HT-29 (cell line): ENCODE data around the gene FAM47E. TPM values are rescaled to one million over a fixed set of nuclear protein-coding genes. Genes with fewer than 3 reads are reported as not detected.

Experiments used
- DNase-seq: peaks from one replicate; pipeline ENCODE4 v3.0.0-alpha.2; 2015; ENCODE audit warnings: low spot score
- total RNA-seq: library from RNA; depleted of rRNA; stranded (reverse); fragments of >200 nt; shearing (Covaris generic); gene quantifications from 2 replicates; pipeline ENCODE4 v1.2.3, GENCODE V29; 2014

Gene FAM47E
- total RNA-seq, 1 experiment from 2014 or later: 2.9 TPM

- DNase-seq: peak; percentile 66
Measured at GRCh38 chr4:76301068-76301774, 49.7 kb downstream of the FAM47E start.

- DNase-seq: no peak
Measured at GRCh38 chr4:76301775-76302162, 50.2 kb downstream of the FAM47E start.

GRCh38 chr4:76302826-76303438, 51.4 kb downstream of the FAM47E start:
- DNase-seq: no peak

- DNase-seq: no peak
Measured at GRCh38 chr4:76305033-76305687, 53.6 kb downstream of the FAM47E start.

GRCh38 chr4:76305971-76306881, 54.7 kb downstream of the FAM47E start, which contains the start of gene STBD1:
Gene STBD1, plus strand, starts transcription at chr4:76306733. Its CDS starts 37 bp downstream, at chr4:76306770.
- peak; percentile 69 for DNase-seq

- peak; percentile 69 for DNase-seq
Measured at GRCh38 chr4:76306882-76307659, 55.5 kb downstream of the FAM47E start.

- DNase-seq: peak; percentile 4
Measured at GRCh38 chr4:76307660-76308014, 56.1 kb downstream of the FAM47E start.

- peak; percentile 60 for DNase-seq
Measured at GRCh38 chr4:76308548-76308947, 57.0 kb downstream of the FAM47E start.

- DNase-seq: no peak
Measured at GRCh38 chr4:76309939-76310550, 58.5 kb downstream of the FAM47E start.

GRCh38 chr4:76310683-76311082, 59.2 kb downstream of the FAM47E start:
- no peak for DNase-seq

- no peak for DNase-seq
Measured at GRCh38 chr4:76311896-76312331, 60.4 kb downstream of the FAM47E start.

GRCh38 chr4:76312457-76312856, 60.9 kb downstream of the FAM47E start:
- no peak for DNase-seq

- DNase-seq: no peak
Measured at GRCh38 chr4:76313547-76313946, 62.0 kb downstream of the FAM47E start.

- DNase-seq: no peak
Measured at GRCh38 chr4:76315267-76315918, 63.9 kb downstream of the FAM47E start.

GRCh38 chr4:76316131-76316530, 64.6 kb downstream of the FAM47E start:
- DNase-seq: no peak

GRCh38 chr4:76322236-76322635, 70.7 kb downstream of the FAM47E start:
- DNase-seq: no peak

GRCh38 chr4:76325072-76325471, 73.6 kb downstream of the FAM47E start:
- no peak for DNase-seq

- no peak for DNase-seq
Measured at GRCh38 chr4:76326515-76326914, 75.0 kb downstream of the FAM47E start.
